GM20431 (cell line): ENCODE measurements around the gene DHCR24.

Source experiments
- in situ Hi-C: fragments of 300-500 bp; cut with MseI, MboI; formaldehyde crosslinking; loops from one replicate; pipeline ENCODE4 v1.15.0; 2020; ENCODE audit warnings: low sequenced_read_pairs; ENCODE audit not compliant: unreplicated experiment

The DHCR24 gene

DNA sequence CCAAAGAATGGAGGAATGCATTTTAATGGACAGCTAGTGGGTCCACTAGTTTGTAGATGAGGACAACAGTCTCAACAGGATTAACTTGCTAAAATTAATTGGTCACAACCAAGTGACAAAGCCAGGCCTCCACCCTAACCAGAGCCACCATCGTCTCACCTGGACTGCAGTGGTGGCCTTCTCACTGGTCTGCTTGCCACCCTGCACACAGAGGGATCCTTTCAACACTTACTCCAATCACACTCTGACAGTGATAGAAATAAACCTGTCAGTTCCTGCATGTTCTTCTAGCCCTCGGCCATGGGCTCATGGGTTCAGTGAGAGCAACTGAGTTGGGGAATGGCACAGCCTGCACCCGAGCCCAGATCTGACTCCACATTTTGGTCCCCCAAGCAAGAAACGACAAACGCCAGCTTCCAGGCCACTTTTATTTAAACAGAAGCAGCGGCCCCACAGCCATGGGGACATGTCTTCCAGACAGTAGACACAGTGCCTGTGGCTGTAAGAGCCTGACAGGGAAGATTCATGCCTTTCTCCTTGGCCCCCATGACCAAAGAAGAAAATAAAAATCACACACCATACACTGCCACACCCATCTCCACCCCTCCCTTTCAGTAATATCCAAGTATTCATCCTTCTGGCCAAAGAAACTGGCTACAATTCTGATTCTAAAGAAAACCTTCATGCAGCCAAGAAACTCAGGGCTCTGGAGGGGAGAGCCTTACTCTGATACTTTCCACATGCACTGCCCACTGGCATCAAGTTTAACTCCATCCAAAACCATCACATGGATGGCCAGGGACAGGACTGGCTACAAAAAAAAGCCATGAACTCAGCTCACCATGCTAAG, 37.6 kb downstream of the DHCR24 start:
- in situ Hi-C loops: no loop called here

DNA sequence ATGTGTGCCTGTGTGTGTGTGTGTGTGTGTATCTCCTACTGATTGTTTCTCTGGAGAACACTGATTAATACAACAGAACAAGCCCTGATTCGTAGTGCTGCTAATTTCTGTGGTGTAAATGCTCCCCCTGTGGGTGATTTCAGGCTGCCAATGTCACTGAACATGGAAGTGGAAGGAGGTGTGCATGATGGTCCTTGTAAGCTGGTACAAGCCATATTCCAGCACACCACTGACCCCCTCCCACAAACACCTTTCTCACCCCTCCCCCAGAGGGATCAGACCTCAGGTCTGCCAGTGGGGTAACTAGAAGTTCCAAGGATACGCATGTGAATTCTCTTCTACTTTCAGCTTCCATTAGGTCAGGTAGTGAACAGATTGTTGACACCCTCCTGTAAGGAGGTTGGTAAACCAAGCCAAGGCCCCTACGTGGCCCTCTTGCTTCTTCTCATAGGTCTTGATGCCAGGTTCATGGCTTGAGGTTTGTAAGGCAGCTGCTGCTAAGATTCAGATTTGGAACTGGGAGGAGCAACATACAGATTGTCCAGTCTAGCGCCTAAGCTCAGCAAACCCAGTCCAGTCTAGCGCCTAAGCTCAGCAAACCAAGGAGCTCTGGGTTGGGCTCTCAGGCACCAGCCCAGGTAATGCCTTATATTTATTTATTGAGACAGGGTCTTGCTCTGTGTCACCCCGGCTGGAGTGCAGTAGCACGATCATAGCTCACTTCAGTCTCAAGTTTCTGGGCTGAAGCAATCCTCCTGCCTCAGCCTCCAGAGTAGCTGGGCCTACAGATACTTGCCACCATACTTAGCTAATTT, 38.7 kb downstream of the DHCR24 start:
- in situ Hi-C loops: no loop called here

DNA sequence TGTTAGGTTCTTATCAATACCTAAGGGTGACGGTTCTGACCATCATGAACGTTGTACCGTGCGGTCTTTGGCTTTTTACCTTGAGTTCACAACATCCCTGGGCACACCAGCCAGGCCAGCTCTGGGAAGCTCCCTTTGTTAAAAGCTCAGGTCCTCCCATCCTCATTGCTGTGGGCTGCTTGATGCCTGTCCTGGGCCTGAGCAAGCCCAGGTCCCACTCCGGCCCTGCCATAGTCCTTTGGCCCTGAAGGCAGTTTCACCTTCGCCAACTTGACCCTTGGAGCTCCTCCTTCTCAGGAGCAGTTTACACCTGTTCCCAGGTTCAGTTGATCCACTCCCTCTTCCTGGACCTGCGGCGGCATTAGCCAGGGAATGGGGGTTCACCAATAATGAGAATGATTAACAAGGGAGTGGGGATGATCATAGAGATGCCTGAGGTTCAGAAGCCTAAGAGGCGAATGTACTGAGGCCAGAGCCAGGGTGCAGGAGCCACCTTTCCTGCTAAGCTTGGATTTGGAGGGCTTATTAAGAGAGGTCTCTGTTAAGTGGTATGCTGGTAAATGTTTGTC, 40.2 kb downstream of the DHCR24 start:
- in situ Hi-C loops: no loop called here

GRCh38 chr1:54846301-54846700, 40.7 kb downstream of the DHCR24 start:
- in situ Hi-C loops: no loop called here

- in situ Hi-C loops: no loop called here
These were observed 41.2 kb downstream of the DHCR24 start for GRCh38 chr1:54845772-54846171.

- in situ Hi-C loops: no loop called here
These were observed 42.4 kb downstream of the DHCR24 start for GRCh38 chr1:54844564-54844963.

DNA sequence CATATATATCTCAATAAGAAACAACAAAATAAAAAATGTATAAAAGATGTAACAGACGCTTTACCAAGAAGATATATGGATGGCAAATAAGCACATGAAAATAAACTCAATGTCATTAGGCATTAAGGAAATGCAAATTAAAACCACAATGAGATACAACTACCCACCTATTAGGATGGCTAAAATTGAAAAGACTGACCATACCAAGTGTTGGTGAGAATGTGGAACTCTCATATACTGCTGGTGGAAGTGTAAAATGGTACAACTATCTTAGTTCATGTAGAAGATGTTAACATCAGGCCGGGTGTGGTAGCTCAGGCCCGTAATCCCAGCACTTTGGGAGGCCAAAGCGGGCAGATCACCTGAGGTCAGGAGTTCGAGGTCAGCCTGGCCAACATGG, 43.5 kb downstream of the DHCR24 start:
- in situ Hi-C loops: no loop called here

- in situ Hi-C loops: no loop called here
These were observed 44.0 kb downstream of the DHCR24 start for GRCh38 chr1:54842963-54843362.

GRCh38 chr1:54842206-54842915, 44.6 kb downstream of the DHCR24 start:
- in situ Hi-C loops: no loop called here

- in situ Hi-C loops: no loop called here
These were observed 47.2 kb downstream of the DHCR24 start for GRCh38 chr1:54839824-54840223.

- in situ Hi-C loops: no loop called here
These were observed 48.3 kb downstream of the DHCR24 start for GRCh38 chr1:54838565-54839180.

DNA sequence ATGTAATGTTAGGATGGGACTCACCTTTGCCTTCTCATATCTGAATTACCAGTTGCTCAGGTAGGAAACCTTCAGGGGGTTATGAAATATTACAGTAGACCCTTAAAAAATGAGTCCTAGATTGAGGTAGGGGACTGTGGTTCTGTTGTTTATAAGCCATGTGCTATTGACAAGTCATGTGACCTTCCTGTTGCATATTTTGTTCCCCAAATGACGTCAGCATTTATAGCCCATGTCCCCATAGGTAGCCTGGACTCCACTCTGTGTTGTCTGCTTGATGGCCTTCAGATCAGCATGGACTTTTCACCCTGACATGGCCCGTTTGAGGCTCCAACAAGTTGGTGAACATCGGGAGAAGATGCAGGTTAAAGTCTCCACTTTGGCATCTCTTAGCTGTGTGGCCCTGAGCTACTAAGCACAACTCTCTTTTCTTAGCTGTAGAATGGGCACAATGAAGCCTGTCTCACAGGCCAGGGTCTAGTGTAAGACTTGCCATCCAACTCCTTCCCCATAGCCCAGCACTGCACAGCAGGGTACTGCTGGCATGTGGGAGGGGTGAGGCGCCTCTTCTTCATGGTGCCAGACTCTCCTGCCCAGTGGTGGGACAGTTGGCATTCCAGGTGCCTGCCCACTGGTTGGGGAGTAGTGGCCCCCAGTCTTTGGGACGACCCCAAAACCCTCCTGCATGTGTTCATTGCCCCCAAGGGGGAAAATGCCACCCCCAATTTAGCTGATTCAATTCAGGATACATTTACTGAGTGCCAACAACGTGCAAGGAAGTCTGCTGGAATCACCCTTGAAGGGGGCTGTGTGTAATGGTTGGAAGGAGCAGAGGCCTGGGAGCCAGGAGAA, 49.8 kb downstream of the DHCR24 start:
- in situ Hi-C loops: no loop called here

- in situ Hi-C loops: no loop called here
These were observed 50.4 kb downstream of the DHCR24 start for GRCh38 chr1:54836594-54836993.

DNA sequence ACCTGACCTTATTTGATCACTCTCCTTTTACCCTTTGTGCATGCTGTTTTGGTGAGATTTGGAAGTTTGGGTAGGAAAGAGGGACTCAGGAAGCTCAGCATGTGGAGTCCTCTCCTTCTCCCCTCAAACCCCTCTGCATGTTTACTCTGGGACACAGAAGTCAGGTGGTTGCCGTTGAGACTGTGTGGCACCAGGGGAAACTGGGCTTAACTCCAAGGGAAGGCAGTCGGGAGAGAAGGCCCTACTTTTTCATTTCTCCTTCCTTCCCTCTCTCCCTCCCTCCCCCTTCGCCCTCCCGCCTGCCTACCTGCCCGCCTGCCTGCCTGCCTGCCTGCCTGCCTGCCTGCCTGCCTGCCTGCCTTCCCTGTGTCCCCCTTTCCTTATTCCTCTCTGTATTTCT, 51.0 kb downstream of the DHCR24 start:
- in situ Hi-C loops: no loop called here

DNA sequence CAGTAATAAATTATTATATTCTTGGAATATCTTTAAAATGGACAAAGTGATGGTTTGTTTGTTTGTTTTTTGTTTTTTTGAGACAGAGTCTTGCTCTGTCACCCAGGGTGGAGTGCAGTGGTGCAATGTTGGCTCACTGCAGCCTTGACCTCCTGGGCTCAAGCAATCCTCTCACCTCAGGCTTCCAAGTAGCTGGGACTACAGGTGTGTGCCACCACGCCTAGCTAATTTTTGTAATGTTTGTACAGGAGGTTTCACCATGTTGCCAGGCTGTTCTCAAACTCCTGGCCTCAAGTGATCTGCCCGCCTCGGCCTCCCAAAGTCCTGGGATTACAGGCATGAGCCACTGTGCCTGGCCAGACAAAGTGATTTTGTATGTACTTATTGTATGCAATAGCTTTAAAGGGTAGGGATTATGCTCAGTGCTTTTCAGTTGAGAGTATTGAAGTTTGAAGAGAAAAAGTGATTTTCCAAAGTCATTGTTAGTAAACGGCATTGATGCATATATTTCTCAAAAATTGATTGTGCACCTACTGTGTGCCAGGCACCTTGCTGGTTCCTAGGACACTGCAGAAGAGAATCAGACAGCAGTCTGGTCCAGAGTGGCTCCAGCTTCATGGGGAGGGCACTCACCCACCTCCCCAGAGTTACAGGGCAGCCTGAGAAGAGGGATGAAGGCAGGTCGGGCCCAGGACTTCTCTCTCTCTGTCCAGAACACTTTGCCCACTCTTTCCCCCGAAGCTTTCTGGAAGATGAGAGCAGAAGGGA, 51.7 kb downstream of the DHCR24 start:
- in situ Hi-C loops: no loop called here

DNA sequence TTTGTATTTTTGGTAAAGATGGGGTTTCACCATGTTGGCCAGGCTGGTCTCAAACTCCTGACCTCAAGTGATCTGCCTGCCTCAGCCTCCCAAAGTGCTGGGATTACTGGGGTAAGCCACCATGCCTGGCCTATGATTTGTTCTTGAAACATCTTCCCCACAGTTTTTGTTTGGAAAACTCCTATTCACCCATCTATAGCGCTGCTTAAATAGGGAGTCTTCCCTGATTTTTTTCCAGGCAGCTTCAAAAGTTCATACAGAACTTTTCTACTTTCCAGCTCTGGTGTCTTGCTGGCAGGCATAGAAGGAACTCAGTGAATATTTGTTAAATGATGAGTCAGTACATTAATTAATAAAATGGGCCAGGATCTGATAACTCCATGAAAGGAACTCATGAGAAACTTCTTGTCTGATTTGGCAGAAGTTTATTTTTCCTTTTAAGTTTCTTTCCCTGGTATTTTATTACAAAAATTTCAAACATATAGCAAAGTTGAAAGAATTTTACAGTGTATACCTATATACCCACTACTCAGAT, 52.9 kb downstream of the DHCR24 start:
- in situ Hi-C loops: no loop called here

DNA sequence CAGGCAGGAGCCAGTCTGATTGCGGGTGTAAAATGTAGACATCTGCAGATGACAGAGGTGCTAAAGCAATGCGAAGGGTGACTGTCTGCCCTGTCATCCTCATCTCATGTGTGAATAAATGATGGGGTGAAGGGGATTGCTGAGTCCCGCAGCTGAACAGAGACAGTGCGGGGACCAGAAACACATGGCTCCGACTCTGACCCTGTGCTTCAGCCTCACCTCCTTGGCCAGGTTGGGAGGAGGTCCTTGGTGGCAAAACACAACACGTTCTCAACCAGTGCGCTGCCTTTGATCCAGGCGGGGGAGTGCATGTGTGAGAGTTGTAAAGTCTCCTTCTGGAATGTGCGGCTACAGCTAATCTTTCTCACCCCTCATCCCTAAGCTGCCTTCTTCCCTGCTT, 53.9 kb downstream of the DHCR24 start:
- in situ Hi-C loops: no loop called here

GRCh38 chr1:54826226-54826816, 60.7 kb downstream of the DHCR24 start:
- in situ Hi-C loops: no loop called here
